GM21528 (cell line): ENCODE data around the gene DENND6A.

ENCODE experiments used
- ATAC-seq: cut with Tn5 transposase; IDR thresholded peaks from one replicate; pipeline ENCODE4 v1.9.1; 2021; ENCODE audit warnings: mild to moderate bottlenecking, moderate library complexity; ENCODE audit not compliant: unreplicated experiment, low FRiP score

The DENND6A gene

GRCh38 chr3:57582474-57583168 lies 110.3 kb downstream of the DENND6A start:
- no peak for ATAC-seq

GRCh38 chr3:57577801-57578200 lies 115.1 kb downstream of the DENND6A start:
- no peak for ATAC-seq

GRCh38 chr3:57575966-57576626 lies 116.8 kb downstream of the DENND6A start:
- no peak for ATAC-seq
